ENCODE data around the gene LYST.
"Not testable (repeated sequence)": the region's sequence is repeated elsewhere in the genome, so short reads cannot be mapped to it uniquely, and the experiment has no call there.

The LYST gene

GRCh38 chr1:235866205-235866912, at the start of gene LYST:
Gene LYST, minus strand, starts transcription at chr1:235866906. Its CDS starts 36,489 bp downstream, at chr1:235830417.
- DNase-seq (ENCODE audit: low spot score): peak; percentile 57

- DNase-seq (ENCODE audit: low spot score): not testable (repeated sequence)
These were observed 48.8 kb upstream of the LYST start for GRCh38 chr1:235915489-235915888.

- DNase-seq (ENCODE audit: low spot score): peak; percentile 47
These were observed 46.6 kb upstream of the LYST start for GRCh38 chr1:235913311-235913710.

GRCh38 chr1:235911876-235912275, 45.2 kb upstream of the LYST start:
- DNase-seq (ENCODE audit: low spot score): no peak

GRCh38 chr1:235911300-235911662, 44.6 kb upstream of the LYST start:
- no peak for DNase-seq (ENCODE audit: low spot score)

- peak; percentile 98 for DNase-seq (ENCODE audit: low spot score)
These were observed 43.9 kb upstream of the LYST start for GRCh38 chr1:235910357-235911299.

- peak; percentile 81 for DNase-seq (ENCODE audit: low spot score)
These were observed 42.2 kb upstream of the LYST start for GRCh38 chr1:235908742-235909520.

- no peak for DNase-seq (ENCODE audit: low spot score)
These were observed 41.2 kb upstream of the LYST start for GRCh38 chr1:235907897-235908240.

- DNase-seq (ENCODE audit: low spot score): no peak
These were observed 40.6 kb upstream of the LYST start for GRCh38 chr1:235907187-235907896.

GRCh38 chr1:235906436-235906835, 39.7 kb upstream of the LYST start:
- DNase-seq (ENCODE audit: low spot score): no peak

GRCh38 chr1:235903809-235904208, 37.1 kb upstream of the LYST start:
- DNase-seq (ENCODE audit: low spot score): not testable (repeated sequence)

GRCh38 chr1:235902677-235903542, 36.2 kb upstream of the LYST start:
- peak; percentile 63 for DNase-seq (ENCODE audit: low spot score)

GRCh38 chr1:235901461-235901860, 34.8 kb upstream of the LYST start:
- DNase-seq (ENCODE audit: low spot score): no peak

GRCh38 chr1:235898126-235898525, 31.4 kb upstream of the LYST start:
- no peak for DNase-seq (ENCODE audit: low spot score)

GRCh38 chr1:235893840-235894239, 27.1 kb upstream of the LYST start:
- no peak for DNase-seq (ENCODE audit: low spot score)

GRCh38 chr1:235892734-235893413, 26.2 kb upstream of the LYST start:
- no peak for DNase-seq (ENCODE audit: low spot score)

GRCh38 chr1:235892202-235892601, 25.5 kb upstream of the LYST start:
- no peak for DNase-seq (ENCODE audit: low spot score)

GRCh38 chr1:235888119-235888643, 21.5 kb upstream of the LYST start:
- DNase-seq (ENCODE audit: low spot score): no peak

GRCh38 chr1:235887676-235888075, 21.0 kb upstream of the LYST start:
- DNase-seq (ENCODE audit: low spot score): no peak

GRCh38 chr1:235885655-235886262, 19.1 kb upstream of the LYST start:
- DNase-seq (ENCODE audit: low spot score): no peak
